Mesenchymal stem cell (in vitro differentiated cells and primary cell): ENCODE data around the gene PIGM.

Experiments used
- DNase-seq: peaks from one replicate; pipeline ENCODE4 v3.0.0-alpha.2; 2013
- H2AFZ ChIP-seq: one replicate; pipeline ENCODE4 v1.6.1; 2013; ENCODE audit warnings: low read depth, mild to moderate bottlenecking, control low read depth, inconsistent platforms, low read length, moderate library complexity
- H2AK5ac ChIP-seq: 2 replicates; pipeline ENCODE4 v1.6.1; 2013; ENCODE audit warnings: low read length, moderate library complexity, mild to moderate bottlenecking, inconsistent platforms; ENCODE audit not compliant: severe bottlenecking
- H2BK120ac ChIP-seq: one replicate; pipeline ENCODE4 v1.6.1; 2013; ENCODE audit warnings: low read depth, mild to moderate bottlenecking, inconsistent platforms, low read length, moderate library complexity
- H2BK12ac ChIP-seq, 2 experiments: one replicate each; pipeline ENCODE4 v1.6.1; 2013; ENCODE audit warnings: inconsistent platforms in 2 of 2, low read length in 2 of 2, mild to moderate bottlenecking in 2 of 2, moderate library complexity in 2 of 2, control low read depth in 1 of 2
- H2BK15ac ChIP-seq: one replicate; pipeline ENCODE4 v1.6.1; 2013; ENCODE audit warnings: mild to moderate bottlenecking, low read depth, inconsistent platforms; ENCODE audit not compliant: poor library complexity, severe bottlenecking
- H2BK5ac ChIP-seq: 2 replicates; pipeline ENCODE4 v1.6.1; 2013; ENCODE audit warnings: low read depth, mild to moderate bottlenecking, low read length, control low read depth, inconsistent platforms; ENCODE audit not compliant: poor library complexity, severe bottlenecking
- H3K14ac ChIP-seq, 2 experiments: one replicate each; pipeline ENCODE4 v1.6.1; 2013; ENCODE audit warnings: inconsistent platforms in 2 of 2, low read length in 2 of 2, control low read depth in 1 of 2, mild to moderate bottlenecking in 1 of 2, moderate library complexity in 1 of 2
- H3K18ac ChIP-seq, 2 experiments: one replicate each; pipeline ENCODE4 v1.6.1; 2013; ENCODE audit warnings: inconsistent platforms in 2 of 2, low read length in 2 of 2, control low read depth in 1 of 2, low read depth in 1 of 2, mild to moderate bottlenecking in 1 of 2
- H3K23ac ChIP-seq, 2 experiments: one replicate each; pipeline ENCODE4 v1.6.1; 2013; ENCODE audit warnings: inconsistent platforms in 2 of 2, low read length in 2 of 2, mild to moderate bottlenecking in 2 of 2, moderate library complexity in 2 of 2, control low read depth in 1 of 2
- H3K27ac ChIP-seq: 2 replicates; pipeline ENCODE4 v1.5.1; 2013; ENCODE audit warnings: mild to moderate bottlenecking, moderate library complexity, low read length, control low read depth, inconsistent platforms; ENCODE audit not compliant: poor library complexity, severe bottlenecking
- H3K27me3 ChIP-seq, 2 experiments: 2 replicates each; pipeline versions ENCODE4 v1.6.1 to v1.7.0; 2013; ENCODE audit warnings: low read length in 2 of 2, mild to moderate bottlenecking in 2 of 2, moderate library complexity in 2 of 2, control low read depth in 1 of 2, inconsistent platforms in 1 of 2; ENCODE audit not compliant: control insufficient read depth in 1 of 2, insufficient read depth in 1 of 2
- H3K36me3 ChIP-seq, 2 experiments: 2 replicates each; pipeline versions ENCODE4 v1.6.1 to v1.7.0; 2013; ENCODE audit warnings: low read length in 2 of 2, control low read depth in 1 of 2, inconsistent platforms in 1 of 2, low read depth in 1 of 2, mild to moderate bottlenecking in 1 of 2; ENCODE audit not compliant: insufficient read depth in 2 of 2, control insufficient read depth in 1 of 2
- H3K4ac ChIP-seq, 2 experiments: one replicate each; pipeline ENCODE4 v1.6.1; 2013; ENCODE audit warnings: inconsistent platforms in 2 of 2, low read length in 2 of 2, mild to moderate bottlenecking in 2 of 2, moderate library complexity in 2 of 2, control low read depth in 1 of 2, low read depth in 1 of 2
- H3K4me1 ChIP-seq: 2 replicates; pipeline ENCODE4 v1.6.1; 2013; ENCODE audit warnings: low read depth, low read length, control low read depth; ENCODE audit not compliant: control insufficient read depth, insufficient read depth
- H3K4me2 ChIP-seq: 2 replicates; pipeline ENCODE4 v1.6.1; 2013; ENCODE audit warnings: low read length, mild to moderate bottlenecking, inconsistent platforms; ENCODE audit not compliant: poor library complexity, severe bottlenecking
- H3K4me3 ChIP-seq, 2 experiments: 2 replicates each; pipeline versions ENCODE4 v1.5.1 to v1.7.0; 2013; ENCODE audit warnings: low read length in 2 of 2, mild to moderate bottlenecking in 2 of 2, control low read depth in 1 of 2, low read depth in 1 of 2; ENCODE audit not compliant: insufficient read depth in 1 of 2
- H3K79me1 ChIP-seq: replicated peaks from 2 replicates; pipeline ENCODE4 v1.6.1; 2013; ENCODE audit warnings: mild to moderate bottlenecking, control low read depth, low read length, inconsistent platforms; ENCODE audit not compliant: poor library complexity, severe bottlenecking
- H3K9ac ChIP-seq: 2 replicates; pipeline ENCODE4 v1.7.0; 2013; ENCODE audit warnings: mild to moderate bottlenecking, low read length, moderate library complexity
- H3K9me3 ChIP-seq: 2 replicates; pipeline ENCODE4 v1.7.0; 2013; ENCODE audit warnings: mild to moderate bottlenecking, low read length; ENCODE audit not compliant: control insufficient read depth
- H4K8ac ChIP-seq: one replicate; pipeline ENCODE4 v1.6.1; 2013; ENCODE audit warnings: inconsistent platforms, mild to moderate bottlenecking, low read length, moderate library complexity
- H4K91ac ChIP-seq: one replicate; pipeline ENCODE4 v1.6.1; 2013; ENCODE audit warnings: mild to moderate bottlenecking, low read length, inconsistent platforms
- WGBS: methylation state at CpG from one replicate; pipeline ENCODE4 v1.1.7; 2013; ENCODE audit warnings: mixed read lengths; 5-methylcytosine and 5-hydroxymethylcytosine counted together

The PIGM gene

GRCh38 chr1:160011781-160012180 is 20.0 kb downstream of the PIGM start:
- H3K4me1 ChIP-seq: no peaks in the 10 kb centered on the region
- no peak overlapping the region for H2BK120ac ChIP-seq
- no peak overlapping the region for H3K9ac ChIP-seq
- H3K23ac ChIP-seq: no peak overlapping the region
- WGBS: 67% methylated on average over 3 of the region's 3 CpGs
- H2BK5ac ChIP-seq: no peak overlapping the region
- H3K14ac ChIP-seq: no peak overlapping the region
- H3K79me1 ChIP-seq: no peaks in the 10 kb centered on the region
- no peak overlapping the region for H2BK12ac ChIP-seq
- peaks cover 0 to 24% of the 10 kb centered on the region in 2 experiments for H3K27me3 ChIP-seq
- no peak overlapping the region for H2BK15ac ChIP-seq
- H3K18ac ChIP-seq: no peak overlapping the region
- H3K4me3 ChIP-seq: no peak overlapping the region
- no peak for DNase-seq
- H2AFZ ChIP-seq: no peak overlapping the region
- H3K9me3 ChIP-seq: no peaks in the 10 kb centered on the region
- H3K27ac ChIP-seq: no peak overlapping the region
- H4K8ac ChIP-seq: no peak overlapping the region
- H3K36me3 ChIP-seq: no peaks in the 10 kb centered on the region
- H2AK5ac ChIP-seq: no peak overlapping the region
- H3K4ac ChIP-seq: no peak overlapping the region
- H3K4me2 ChIP-seq: no peak overlapping the region
- H4K91ac ChIP-seq: no peak overlapping the region

- no peak overlapping the region for H3K4me3 ChIP-seq
Observed at GRCh38 chr1:160009801-160010200, 22.0 kb downstream of the PIGM start.

DNA sequence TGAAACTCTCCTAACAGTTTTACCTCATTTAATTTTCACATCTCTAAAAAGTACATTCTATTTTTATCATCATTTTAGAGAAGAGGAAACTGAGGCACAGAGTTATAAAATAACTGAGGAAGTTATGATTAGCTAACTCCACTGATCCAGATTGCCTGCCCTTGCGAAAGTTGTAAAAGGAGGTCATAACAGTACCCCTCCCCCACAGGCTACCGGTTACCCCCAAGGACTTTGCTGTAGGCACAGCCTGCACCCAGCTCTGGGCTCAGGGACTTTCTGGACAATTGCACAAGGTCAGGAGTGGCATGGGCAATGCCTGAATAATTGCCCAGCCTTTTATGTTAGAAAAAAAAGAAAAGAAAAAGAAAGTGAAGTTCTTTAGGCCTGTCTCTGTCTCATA is 22.7 kb downstream of the PIGM start:
- H3K4me2 ChIP-seq: no peak overlapping the region
- H2BK15ac ChIP-seq: no peak overlapping the region
- no peak overlapping the region for H3K4me3 ChIP-seq
- peaks cover 0 to 32% of the 10 kb centered on the region in 2 experiments for H3K27me3 ChIP-seq
- no peak for DNase-seq
- H3K23ac ChIP-seq: no peak overlapping the region
- no peak overlapping the region for H2AK5ac ChIP-seq
- H3K36me3 ChIP-seq: no peaks in the 10 kb centered on the region
- no peak overlapping the region for H4K91ac ChIP-seq
- WGBS: 79% methylated on average over 2 of the region's 2 CpGs
- no peak overlapping the region for H3K4ac ChIP-seq
- no peak overlapping the region for H3K27ac ChIP-seq
- no peak overlapping the region for H4K8ac ChIP-seq
- H2BK120ac ChIP-seq: no peak overlapping the region
- H2BK5ac ChIP-seq: no peak overlapping the region
- H3K14ac ChIP-seq: no peak overlapping the region
- no peaks in the 10 kb centered on the region for H3K4me1 ChIP-seq
- no peak overlapping the region for H2AFZ ChIP-seq
- H3K79me1 ChIP-seq: no peaks in the 10 kb centered on the region
- no peaks in the 10 kb centered on the region for H3K9me3 ChIP-seq
- H3K18ac ChIP-seq: no peak overlapping the region
- H2BK12ac ChIP-seq: no peak overlapping the region
- H3K9ac ChIP-seq: no peak overlapping the region

More at GRCh38 chr1:160009801-160010200, 22.0 kb downstream of the PIGM start:
- DNase-seq: no peak
- H4K8ac ChIP-seq: no peak overlapping the region
- H2BK12ac ChIP-seq: no peak overlapping the region
- H3K27me3 ChIP-seq: peaks cover 0 to 31% of the 10 kb centered on the region in 2 experiments
- no peaks in the 10 kb centered on the region for H3K9me3 ChIP-seq
- H4K91ac ChIP-seq: no peak overlapping the region
- no peaks in the 10 kb centered on the region for H3K36me3 ChIP-seq
- no peak overlapping the region for H2BK15ac ChIP-seq
- H2AFZ ChIP-seq: no peak overlapping the region
- no peaks in the 10 kb centered on the region for H3K79me1 ChIP-seq
- WGBS: 72% methylated on average over 1 of the region's 2 CpGs
- no peak overlapping the region for H3K4ac ChIP-seq
- H3K4me2 ChIP-seq: no peak overlapping the region
- no peak overlapping the region for H2BK120ac ChIP-seq
- H2AK5ac ChIP-seq: no peak overlapping the region
- H3K14ac ChIP-seq: no peak overlapping the region
- H3K9ac ChIP-seq: no peak overlapping the region
- H2BK5ac ChIP-seq: no peak overlapping the region
- H3K27ac ChIP-seq: no peak overlapping the region
- no peak overlapping the region for H3K18ac ChIP-seq
- no peaks in the 10 kb centered on the region for H3K4me1 ChIP-seq
- H3K23ac ChIP-seq: no peak overlapping the region

DNA sequence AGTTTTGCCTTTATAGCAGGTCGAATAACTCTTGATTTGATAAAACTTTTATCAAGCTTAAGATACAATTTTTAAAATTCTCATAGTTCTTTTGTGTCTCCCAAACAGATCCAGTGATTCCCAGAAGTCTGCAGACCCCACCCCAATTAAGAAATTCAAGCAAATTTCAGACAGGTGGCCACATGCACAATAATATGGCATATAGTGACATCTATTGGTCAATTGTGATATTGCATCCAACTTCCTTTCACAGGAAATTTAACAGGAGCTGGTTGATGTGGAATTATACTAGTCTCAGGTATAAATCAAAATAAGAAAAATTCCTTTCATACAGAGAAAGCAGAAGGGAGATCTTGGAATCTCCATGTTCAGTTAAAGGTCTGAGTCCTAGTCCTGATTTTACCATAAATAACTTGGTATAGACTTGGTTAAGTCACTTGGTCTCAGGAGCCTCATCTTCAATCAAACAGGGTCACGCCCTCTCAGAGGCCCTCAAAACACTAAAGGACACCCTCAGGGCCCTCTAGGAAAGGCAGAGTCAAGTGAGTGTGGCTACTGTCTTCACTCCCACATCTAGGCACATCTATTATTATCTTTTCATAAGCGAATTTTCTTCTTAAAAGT is 24.1 kb downstream of the PIGM start:
- H3K14ac ChIP-seq: no peak overlapping the region
- H2AFZ ChIP-seq: no peak overlapping the region
- H3K4me3 ChIP-seq: no peak overlapping the region
- H2BK12ac ChIP-seq: no peak overlapping the region
- no peak overlapping the region for H2BK15ac ChIP-seq
- H4K91ac ChIP-seq: no peak overlapping the region
- no peak overlapping the region for H3K27ac ChIP-seq
- no peak overlapping the region for H3K18ac ChIP-seq
- H3K27me3 ChIP-seq: peaks cover 0 to 40% of the 10 kb centered on the region in 2 experiments
- H3K9me3 ChIP-seq: no peaks in the 10 kb centered on the region
- no peaks in the 10 kb centered on the region for H3K79me1 ChIP-seq
- no peak overlapping the region for H2BK5ac ChIP-seq
- DNase-seq: peak; percentile 41
- no peak overlapping the region for H3K9ac ChIP-seq
- no peak overlapping the region for H3K4ac ChIP-seq
- H4K8ac ChIP-seq: no peak overlapping the region
- WGBS: 75% methylated on average over 3 of the region's 3 CpGs
- no peak overlapping the region for H3K23ac ChIP-seq
- no peaks in the 10 kb centered on the region for H3K4me1 ChIP-seq
- H3K36me3 ChIP-seq: no peaks in the 10 kb centered on the region
- no peak overlapping the region for H3K4me2 ChIP-seq
- H2AK5ac ChIP-seq: no peak overlapping the region
- H2BK120ac ChIP-seq: no peak overlapping the region
